ENCODE measurements around the gene MFSD11.
A peak's percentile ranks its signal among the peaks of the same experiment; 100 is the strongest.
"Not testable (repeated sequence)": the region's sequence is repeated elsewhere in the genome, so short reads cannot be mapped to it uniquely, and the experiment has no call there.

The MFSD11 gene

GRCh38 chr17:76796081-76796480, 58.2 kb downstream of the MFSD11 start:
- no peak for DNase-seq (ENCODE audit: low spot score)

GRCh38 chr17:76797241-76797840, 59.4 kb downstream of the MFSD11 start:
- DNase-seq (ENCODE audit: low spot score): no peak

DNA sequence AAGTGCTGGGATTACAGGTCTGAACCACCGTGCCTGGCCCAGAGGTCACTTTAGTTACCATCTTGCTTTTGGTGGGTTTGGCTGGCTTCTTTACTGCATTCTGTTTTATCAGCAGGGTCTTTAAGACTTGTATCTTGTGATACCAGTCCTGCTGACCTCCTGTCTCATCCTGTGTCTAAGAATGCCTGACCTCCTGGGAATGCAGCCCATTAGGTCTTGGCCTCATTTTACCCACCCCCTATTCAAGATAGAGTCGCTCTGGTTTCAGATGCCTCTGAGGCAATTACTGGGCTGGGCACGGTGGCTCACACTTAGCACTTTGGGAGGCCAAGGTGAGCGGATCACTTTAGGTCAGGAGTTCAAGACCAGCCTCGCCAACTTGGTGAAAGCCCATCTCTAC, 63.8 kb downstream of the MFSD11 start:
- no peak for DNase-seq (ENCODE audit: low spot score)

DNA sequence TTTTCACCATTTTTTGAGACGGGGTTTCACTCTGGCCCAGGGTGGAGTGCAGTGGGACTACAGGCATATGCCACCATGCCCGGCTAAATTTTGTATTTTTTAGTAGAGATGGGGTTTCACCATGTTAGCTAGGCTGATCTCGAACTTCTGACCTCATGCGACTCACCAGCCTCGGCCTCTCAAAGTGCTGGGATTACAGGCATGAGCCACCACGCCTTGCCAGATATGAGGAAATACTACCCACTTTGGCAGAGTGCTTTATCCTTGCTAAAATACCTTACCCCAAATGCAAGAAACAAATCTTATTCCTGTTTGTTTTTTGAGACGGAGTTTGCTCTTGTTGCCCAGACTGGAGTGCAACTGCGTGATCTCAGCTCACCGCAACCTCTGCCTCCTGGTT, 67.4 kb downstream of the MFSD11 start:
- no peak for DNase-seq (ENCODE audit: low spot score)

GRCh38 chr17:76806151-76806550, 68.2 kb downstream of the MFSD11 start:
- not testable (repeated sequence) for DNase-seq (ENCODE audit: low spot score)

DNA sequence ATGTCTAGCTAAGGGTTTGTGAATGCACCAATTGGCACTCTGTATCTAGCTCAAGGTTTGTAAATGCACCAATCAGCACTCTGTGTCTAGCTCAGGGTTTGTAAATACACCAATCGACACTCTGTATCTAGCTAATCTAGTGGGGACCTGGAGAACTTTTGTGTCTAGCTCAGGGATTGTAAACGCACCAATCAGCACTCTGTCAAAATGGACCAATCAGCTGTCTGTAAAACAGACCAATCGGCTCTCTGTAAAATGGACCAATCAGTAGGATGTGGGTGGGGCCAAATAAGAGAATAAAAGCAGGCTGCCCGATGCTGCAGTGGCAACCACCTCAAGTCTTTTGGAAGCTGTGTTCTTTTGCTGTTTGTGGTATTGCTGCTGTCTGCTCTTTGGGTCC, 68.8 kb downstream of the MFSD11 start:
- DNase-seq (ENCODE audit: low spot score): not testable (repeated sequence)

DNA sequence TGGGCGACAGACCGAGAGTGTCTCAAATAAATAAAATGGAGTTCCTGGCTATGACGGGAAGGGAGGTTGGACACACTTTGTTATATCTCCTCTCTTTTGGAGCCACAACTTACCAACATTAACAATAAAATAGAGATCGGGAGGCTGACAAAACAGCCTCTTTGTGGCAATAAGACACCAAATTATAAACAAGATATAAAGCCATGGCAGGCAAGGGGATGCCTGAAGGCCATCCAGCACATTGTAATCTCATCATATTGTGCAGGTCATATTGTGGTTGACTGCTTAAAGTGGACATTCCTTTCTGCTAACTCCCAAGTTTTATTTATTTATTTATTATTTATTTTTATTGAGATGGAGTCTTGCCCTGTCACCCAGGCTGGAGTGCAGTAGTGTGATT, 70.4 kb downstream of the MFSD11 start:
- no peak for DNase-seq (ENCODE audit: low spot score)

GRCh38 chr17:76810956-76811355, 73.0 kb downstream of the MFSD11 start:
- DNase-seq (ENCODE audit: low spot score): peak; percentile 53

DNA sequence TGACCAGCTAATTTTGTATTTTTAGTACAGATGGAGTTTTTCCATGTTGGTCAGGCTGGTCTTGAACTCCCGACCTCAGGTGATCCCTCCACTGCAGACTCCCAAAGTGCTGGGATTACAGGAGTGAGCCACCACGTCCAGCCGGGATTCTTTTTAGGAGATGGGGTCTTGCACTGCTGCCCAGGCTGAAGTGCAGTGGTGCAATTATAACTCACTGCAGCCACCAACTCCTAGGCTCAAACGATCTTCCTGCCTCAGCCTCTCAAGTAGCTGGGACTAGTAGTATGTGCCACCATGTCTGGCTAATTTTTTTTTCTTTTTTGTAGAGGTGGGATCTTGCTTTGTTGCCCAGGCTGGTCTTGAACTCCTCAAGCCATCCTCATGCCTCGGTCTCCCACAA, 73.9 kb downstream of the MFSD11 start:
- DNase-seq (ENCODE audit: low spot score): no peak

DNA sequence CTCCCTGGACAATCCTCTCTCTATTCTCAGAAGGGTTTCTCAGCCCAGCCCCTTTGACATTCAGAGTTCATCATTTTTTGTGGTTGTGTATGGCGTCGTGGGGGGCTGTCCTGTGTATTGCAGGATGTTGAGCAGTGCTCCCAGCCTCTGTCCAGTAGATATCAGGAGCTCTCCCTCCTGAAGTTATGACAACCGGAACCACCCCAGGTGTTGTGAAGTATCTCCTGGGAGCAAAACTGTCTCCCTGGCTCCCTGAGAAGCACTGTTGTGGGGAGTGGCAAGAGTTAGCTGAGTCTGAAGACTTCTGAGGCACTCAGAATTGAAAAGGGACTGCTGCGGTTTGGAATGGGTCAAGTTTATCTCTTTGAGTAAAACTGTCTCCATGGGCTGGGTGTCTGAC, 74.3 kb downstream of the MFSD11 start:
- no peak for DNase-seq (ENCODE audit: low spot score)

DNA sequence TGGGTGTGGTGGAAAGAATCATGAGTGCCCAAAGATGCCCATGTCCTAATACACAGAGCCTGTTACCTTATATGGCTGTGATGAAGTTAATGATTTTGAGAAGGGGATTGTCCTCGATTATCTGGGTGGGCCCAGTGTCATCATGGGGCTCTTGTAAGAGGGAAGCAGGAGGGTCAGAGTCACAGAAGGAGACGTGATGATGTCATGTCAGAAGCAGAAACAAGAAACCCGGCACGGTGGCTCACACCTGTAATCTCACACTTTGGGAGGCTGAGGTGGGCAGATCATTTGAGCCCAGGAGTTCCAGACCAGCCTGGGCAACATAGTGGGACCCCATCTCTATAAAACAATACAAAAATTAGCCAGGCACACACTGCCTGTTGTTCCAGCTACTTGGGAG, 75.0 kb downstream of the MFSD11 start:
- no peak for DNase-seq (ENCODE audit: low spot score)

- DNase-seq (ENCODE audit: low spot score): not testable (repeated sequence)
Measured at GRCh38 chr17:76815907-76816589, 78.1 kb downstream of the MFSD11 start.

DNA sequence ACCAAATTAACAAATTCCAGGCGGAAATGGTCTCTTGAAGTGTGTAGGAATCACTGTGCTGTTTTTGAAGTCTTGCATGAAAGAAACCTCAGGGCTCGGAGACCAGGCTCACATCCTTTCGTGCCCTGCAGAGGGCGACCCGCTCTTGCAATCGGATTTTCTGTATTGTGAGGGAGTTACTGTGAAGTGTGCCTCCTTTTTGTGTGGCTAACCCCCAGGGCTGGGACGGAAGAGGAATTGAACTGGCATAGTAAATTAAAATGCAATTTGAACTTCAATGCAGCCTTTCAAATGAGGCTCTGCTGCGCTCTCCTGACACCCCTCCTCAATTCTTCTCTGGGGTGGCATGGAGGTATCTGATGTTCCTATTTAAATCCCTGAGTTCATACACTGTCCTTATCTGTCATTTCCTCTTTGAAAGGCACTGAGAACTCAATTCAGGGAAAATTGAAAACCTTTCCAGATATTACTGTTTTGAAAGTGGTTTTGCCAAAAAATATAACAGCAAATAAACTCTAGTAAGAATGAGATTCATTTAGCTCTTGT, 78.7 kb downstream of the MFSD11 start:
- DNase-seq (ENCODE audit: low spot score): peak; percentile 74

DNA sequence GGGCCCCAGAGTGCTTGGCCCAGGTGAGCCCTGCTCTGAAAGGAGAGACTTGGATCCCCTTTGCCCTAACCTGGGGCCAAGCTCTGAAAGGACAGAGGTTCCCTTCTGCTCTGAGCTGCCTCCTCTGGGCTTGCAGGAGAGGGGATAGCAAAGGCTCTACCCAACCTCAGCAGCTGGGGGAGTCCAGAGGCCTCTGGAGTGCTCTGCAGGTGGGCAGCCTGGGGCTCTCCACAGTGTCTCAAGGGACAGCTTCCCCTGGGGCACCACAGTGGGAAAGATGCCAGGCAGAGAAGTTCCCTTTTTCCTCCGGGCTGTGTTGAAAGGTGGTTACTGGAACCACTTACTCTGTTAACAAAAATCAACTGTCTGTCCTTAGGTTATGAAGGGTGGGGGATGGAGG, 82.1 kb downstream of the MFSD11 start:
- no peak for DNase-seq (ENCODE audit: low spot score)

DNA sequence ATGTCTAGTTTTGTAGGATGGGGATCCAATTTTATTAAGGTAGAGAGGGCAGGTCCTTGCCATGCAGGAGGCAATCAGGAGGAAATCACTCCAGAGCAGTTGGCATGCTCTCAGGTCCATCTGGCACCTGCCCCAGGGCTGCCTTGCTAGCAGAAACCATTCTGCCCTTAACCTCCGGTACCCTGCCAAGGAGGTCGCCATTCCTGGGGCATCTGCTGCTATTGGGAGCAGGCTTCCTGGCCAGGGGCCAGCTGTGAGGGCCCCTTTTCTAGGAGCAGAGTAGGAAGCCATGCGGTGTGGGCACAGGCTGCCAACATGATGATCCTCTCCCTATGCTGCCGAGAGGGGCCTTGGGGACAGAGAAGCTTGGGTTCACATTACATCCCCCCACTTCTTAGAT, 82.6 kb downstream of the MFSD11 start:
- DNase-seq (ENCODE audit: low spot score): no peak

DNA sequence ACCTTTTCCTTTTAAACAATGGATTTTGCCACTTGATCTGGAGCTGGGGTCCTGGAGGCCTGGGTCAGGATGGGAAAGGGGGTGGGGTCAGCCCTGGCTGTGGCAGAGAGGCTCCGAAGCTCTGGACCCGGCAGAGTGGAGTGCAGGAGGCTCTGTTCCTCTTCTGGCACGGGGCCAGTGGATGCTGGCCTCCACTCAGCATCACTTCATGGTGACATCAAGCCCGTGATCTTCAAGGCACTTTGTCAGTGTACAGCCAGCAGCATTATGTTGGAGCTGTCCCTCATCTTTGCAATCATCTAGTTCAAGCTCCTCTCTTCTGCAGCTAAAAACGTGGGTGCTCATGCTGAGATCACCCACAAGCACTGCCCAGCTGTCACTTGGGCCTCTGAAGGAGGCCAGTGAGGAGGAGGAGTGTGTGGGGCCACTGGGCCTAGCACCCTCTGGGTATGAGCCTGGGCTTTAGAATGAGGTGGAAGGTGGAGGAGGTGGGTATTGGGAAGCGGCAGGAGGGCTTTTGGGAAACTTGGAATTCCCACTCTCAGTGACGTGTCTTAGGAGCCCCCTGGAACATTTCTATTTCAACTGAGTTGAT, 84.4 kb downstream of the MFSD11 start:
- DNase-seq (ENCODE audit: low spot score): no peak

- no peak for DNase-seq (ENCODE audit: low spot score)
Measured at GRCh38 chr17:76824093-76824492, 86.2 kb downstream of the MFSD11 start.

GRCh38 chr17:76826330-76827068, 88.6 kb downstream of the MFSD11 start:
- DNase-seq (ENCODE audit: low spot score): peak; percentile 56

- no peak for DNase-seq (ENCODE audit: low spot score)
Measured at GRCh38 chr17:76827736-76828135, 89.8 kb downstream of the MFSD11 start.

All from SK-N-DZ (cell line).